ENCODE results near the gene SKAP2. TPM values are rescaled to one million over a fixed set of nuclear protein-coding genes. Genes with fewer than 3 reads are reported as not detected.

Gene SKAP2
- total RNA-seq, 4 donors from 2014 or later = 36.0 to 53.8 (median 45.8) TPM

DNA sequence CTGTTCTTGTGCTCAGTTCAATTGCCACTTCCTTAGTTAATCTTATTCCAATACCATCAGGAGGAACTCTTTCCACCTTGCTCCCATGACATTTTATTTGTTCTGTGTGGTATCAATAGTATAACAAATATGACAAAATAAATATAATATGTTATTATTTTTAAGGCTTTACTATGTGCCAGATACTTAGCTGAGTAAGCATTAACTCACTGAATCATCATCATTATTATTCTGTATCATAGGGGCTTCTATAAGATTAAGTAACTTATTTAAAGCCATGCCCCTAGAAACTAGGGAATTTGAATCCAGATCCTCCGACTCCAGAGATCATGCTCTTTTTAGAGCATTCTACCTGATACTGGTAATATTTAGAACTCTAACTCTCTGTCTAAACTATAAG lies 33.5 kb upstream of the SKAP2 start:
- no peak for ATAC-seq (ENCODE audit: low FRiP score)

DNA sequence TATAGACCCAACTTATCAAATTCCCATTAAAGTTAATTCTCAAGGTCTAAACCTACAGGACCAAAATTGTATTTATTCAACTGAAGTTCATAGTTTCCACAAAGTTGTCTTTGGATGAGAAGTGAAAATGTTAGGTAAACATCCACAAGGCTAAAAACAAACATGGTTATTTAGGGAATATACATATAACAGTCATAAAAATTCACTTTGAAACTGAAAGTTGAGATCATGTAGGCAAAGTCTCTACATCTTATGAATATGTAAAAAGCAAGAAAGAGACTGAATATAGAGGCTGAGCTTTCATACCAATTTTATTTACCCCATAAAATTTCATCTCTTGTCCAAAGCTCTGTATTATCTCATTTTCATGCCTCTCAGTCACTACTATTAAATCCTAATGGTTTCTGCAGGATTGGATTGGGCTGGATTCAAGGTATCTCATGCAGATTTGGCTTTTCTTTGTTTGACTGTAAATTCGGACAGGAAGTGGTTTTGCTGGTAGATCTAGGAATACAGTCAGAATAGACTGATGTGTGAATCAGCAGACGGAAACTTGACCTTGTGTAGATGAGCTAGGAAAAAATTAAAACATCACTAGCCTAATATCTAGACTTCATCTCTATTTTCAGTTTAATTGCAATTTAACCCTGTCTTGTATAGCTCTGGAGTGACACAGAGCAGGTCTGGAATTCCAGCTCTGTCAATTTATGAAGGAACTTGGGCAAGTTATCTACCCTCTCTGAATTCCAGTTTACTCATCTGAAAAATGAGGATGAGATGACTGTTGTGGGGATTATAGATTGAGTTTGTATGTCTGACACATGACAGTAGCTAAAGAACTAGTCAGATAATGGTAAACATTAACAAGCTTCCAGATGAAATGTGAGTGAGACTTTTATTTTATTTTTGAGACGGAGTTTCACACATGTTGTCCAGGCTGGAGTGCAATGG lies 27.3 kb upstream of the SKAP2 start:
- no peak for DNase-seq (ENCODE audit: low spot score)
- TF ChIP-seq, protein P1, sequence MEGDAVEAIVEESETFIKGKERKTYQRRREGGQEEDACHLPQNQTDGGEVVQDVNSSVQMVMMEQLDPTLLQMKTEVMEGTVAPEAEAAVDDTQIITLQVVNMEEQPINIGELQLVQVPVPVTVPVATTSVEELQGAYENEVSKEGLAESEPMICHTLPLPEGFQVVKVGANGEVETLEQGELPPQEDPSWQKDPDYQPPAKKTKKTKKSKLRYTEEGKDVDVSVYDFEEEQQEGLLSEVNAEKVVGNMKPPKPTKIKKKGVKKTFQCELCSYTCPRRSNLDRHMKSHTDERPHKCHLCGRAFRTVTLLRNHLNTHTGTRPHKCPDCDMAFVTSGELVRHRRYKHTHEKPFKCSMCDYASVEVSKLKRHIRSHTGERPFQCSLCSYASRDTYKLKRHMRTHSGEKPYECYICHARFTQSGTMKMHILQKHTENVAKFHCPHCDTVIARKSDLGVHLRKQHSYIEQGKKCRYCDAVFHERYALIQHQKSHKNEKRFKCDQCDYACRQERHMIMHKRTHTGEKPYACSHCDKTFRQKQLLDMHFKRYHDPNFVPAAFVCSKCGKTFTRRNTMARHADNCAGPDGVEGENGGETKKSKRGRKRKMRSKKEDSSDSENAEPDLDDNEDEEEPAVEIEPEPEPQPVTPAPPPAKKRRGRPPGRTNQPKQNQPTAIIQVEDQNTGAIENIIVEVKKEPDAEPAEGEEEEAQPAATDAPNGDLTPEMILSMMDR (IDR thresholded peaks at IDR 0.05) = no peak
- ATAC-seq (ENCODE audit: low FRiP score) = no peak

More for the DNA sequence above, 33.5 kb upstream of the SKAP2 start:
- TF ChIP-seq, protein P1 (IDR thresholded peaks at IDR 0.05) = no peak
- DNase-seq (ENCODE audit: low spot score) = no peak

DNA sequence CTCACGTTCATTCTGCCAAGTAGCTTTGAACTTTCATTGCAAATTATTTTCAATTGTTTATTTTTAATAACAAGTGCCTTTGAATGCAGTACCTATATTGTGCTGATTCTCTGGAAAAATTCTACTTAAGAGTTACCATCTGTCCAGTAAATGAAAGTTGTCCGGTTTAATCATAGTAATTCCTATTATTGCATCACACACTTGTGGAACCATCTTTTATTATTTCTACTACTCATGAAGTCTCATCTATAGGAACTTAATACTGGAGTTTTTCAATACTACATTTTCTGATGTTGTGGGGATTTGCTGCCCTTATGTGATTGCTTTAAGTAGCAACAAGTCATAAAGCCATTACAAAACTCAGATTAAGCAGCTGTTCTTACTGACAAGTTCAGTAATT lies 16.5 kb upstream of the SKAP2 start:
- TF ChIP-seq, protein P1 (IDR thresholded peaks at IDR 0.05) = no peak
- no peak for ATAC-seq (ENCODE audit: low FRiP score)

DNA sequence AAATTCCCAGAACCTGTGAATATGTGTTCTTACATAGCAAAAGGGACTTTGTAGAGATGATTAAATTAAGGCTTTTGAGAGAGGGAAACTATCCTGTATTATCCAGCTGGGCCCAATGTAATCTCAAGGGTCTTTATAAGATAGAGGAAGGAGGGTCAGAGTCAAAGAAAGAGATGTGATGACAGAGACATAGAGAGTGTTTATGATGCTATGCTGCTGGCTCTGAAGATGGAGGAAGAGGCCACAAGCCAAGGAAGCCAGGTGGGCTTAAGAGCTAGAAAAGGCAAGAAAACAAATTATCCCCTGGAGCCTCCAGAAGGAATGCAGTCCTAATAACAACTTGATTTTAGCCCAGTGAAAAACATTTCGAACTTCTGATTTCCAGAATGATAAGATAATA lies 15.3 kb upstream of the SKAP2 start:
- TF ChIP-seq, protein P1 (IDR thresholded peaks at IDR 0.05) = no peak
- ATAC-seq (ENCODE audit: low FRiP score) (no peak), DNase-seq (ENCODE audit: low spot score) (no peak)

More for the DNA sequence above, 16.5 kb upstream of the SKAP2 start:
- DNase-seq (ENCODE audit: low spot score) = no peak

DNA sequence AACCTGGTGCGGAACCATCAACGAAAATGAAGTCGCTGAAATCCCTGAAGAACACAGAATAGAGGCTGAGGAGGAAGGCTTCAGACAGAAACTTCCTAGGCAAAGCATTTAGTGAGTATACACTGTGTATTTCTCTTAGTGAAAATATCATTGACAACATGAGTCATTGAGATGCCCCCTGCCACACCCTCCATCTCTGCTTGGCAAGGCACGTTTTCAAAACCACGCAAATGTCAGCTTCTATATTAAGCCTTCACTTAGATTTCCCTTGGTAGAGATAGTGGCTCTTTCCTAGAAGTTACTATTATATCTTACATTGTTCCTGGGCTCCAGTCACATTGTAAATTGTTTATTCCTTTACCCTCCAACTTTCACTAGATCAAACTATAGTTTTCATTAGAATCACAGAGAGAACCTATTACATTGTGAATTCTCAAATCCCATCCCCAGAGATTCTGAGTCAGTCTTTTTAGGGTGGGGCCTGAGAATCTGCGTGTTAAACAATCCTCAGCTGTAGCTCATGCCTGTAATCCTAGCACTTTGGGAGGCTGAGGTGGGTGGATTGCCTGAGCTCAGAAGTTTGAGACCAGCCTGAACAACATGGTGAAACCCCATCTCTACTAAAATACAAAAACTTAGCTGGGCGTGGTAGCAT lies 4.6 kb upstream of the SKAP2 start:
- ATAC-seq (ENCODE audit: low FRiP score) = no peak
- TF ChIP-seq, protein P1 (IDR thresholded peaks at IDR 0.05) = no peak
- no peak for DNase-seq (ENCODE audit: low spot score)

DNA sequence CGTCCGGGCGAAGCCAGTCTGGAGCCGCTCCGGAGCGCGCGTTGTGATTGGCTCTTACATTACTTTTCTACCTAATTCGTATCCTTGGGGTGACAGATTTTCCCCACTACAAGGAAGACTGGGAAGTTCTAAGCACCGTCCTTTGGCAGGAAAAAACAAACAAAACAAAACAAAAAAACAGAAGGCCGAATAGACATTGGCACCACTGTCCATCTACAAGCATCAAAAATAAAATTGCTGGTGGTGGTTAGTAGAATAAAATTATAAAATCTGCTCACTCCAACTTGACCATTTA lies 651 bp upstream of the SKAP2 start:
- ATAC-seq (ENCODE audit: low FRiP score) (peak; percentile 67), DNase-seq (ENCODE audit: low spot score) (peak; percentile 26)
- TF ChIP-seq, protein P1 (IDR thresholded peaks at IDR 0.05) = no peak
